Thymus (tissue), 11 donors: ENCODE data around the gene XXYLT1. TPM values are rescaled to one million over a fixed set of nuclear protein-coding genes. Genes with fewer than 3 reads are reported as not detected.
A peak's percentile ranks its signal among the peaks of the same experiment; 100 is the strongest.

ENCODE experiments used
- DNase-seq, 9 donors: peaks; one replicate each; pipeline ENCODE4 v3.0.0-alpha.2; 2013; ENCODE audit warnings: low spot score in 9 of 9, low read depth in 6 of 9, missing footprints in 1 of 9
- H3K27ac ChIP-seq, 2 donors: one replicate each; pipeline ENCODE4 v1.5.1; 2013; ENCODE audit warnings: control low read depth in 1 of 2, low read depth in 1 of 2, low read length in 1 of 2, mild to moderate bottlenecking in 1 of 2, moderate library complexity in 1 of 2
- H3K27me3 ChIP-seq, 2 donors: one replicate each; pipeline ENCODE4 v1.5.1; 2013; ENCODE audit warnings: low read length in 1 of 2; ENCODE audit not compliant: control insufficient read depth in 2 of 2, insufficient read depth in 1 of 2
- H3K36me3 ChIP-seq, 2 donors: one replicate each; pipeline ENCODE4 v1.5.1; 2013; ENCODE audit warnings: low read length in 1 of 2, mild to moderate bottlenecking in 1 of 2, moderate library complexity in 1 of 2; ENCODE audit not compliant: control insufficient read depth in 2 of 2, insufficient read depth in 2 of 2
- H3K4me1 ChIP-seq, 2 donors: one replicate each; pipeline ENCODE4 v1.5.1; 2013; ENCODE audit warnings: low read length in 2 of 2; ENCODE audit not compliant: control insufficient read depth in 2 of 2, insufficient read depth in 2 of 2
- H3K4me3 ChIP-seq, 2 donors: one replicate each; pipeline ENCODE4 v1.5.1; 2013; ENCODE audit warnings: low read length in 2 of 2, control low read depth in 1 of 2, mild to moderate bottlenecking in 1 of 2
- H3K9me3 ChIP-seq, 2 donors: one replicate each; pipeline ENCODE4 v1.5.1; 2013; ENCODE audit warnings: low read length in 1 of 2, mild to moderate bottlenecking in 1 of 2; ENCODE audit not compliant: control insufficient read depth in 2 of 2, insufficient read depth in 1 of 2
- WGBS: extraction: QIAGEN DNeasy Blood & Tissue Kit; methylation state at CpG from one replicate; pipeline ENCODE4 v1.1.7; 2013; 5-methylcytosine and 5-hydroxymethylcytosine counted together
- polyA plus RNA-seq: library from polyadenylated mRNA; stranded (reverse); fragments of 200-250 nt; gene quantifications from one replicate; pipeline ENCODE4 v1.2.3, GENCODE V29; 2013
- total RNA-seq: library from RNA; stranded (reverse); fragments of 120-200 nt; gene quantifications from one replicate; pipeline ENCODE4 v1.2.4, GENCODE V29; 2013
- donor health status: healthy.

The XXYLT1 gene
- total and polyA plus RNA-seq, 2 donors = 5.8 to 12.3 TPM

GRCh38 chr3:195181741-195182469, 89.1 kb downstream of the XXYLT1 start:
- no peak overlapping the region for H3K27ac ChIP-seq
- 96% methylated on average over 7 of the region's 7 CpGs for WGBS

DNA sequence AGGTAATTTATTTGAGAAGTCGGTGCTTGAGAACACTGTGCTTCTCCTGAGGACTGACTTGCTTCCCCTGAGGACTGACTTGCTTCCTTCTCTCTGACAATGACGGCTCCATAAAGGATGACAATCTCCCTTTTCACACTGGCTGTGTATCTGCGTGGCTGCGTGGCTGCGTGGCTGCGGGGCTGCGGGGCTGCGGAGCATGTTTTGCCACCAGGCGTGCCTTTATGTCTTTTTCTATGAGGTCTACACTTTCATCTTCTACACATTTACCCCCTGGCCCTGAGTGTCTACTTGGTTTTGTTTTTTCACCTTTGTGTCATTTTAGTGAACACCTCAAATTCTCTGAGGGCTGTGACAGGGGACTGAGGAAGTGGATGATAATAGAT, 89.9 kb downstream of the XXYLT1 start:
- Histone ChIP-seq H3K4me1 (peaks cover 0 to 54% of the 10 kb centered on the region in 2 donors), H3K4me3 (no peak overlapping the region), H3K36me3 (no peaks in the 10 kb centered on the region), H3K9me3 (no peaks in the 10 kb centered on the region), H3K27me3 (no peaks in the 10 kb centered on the region), H3K27ac (no peak overlapping the region)
- no peak for DNase-seq
- 98% methylated on average over 9 of the region's 9 CpGs for WGBS

More at GRCh38 chr3:195181741-195182469, 89.1 kb downstream of the XXYLT1 start:
- H3K4me3 ChIP-seq = no peak overlapping the region
- no peak for DNase-seq
- no peaks in the 10 kb centered on the region for H3K36me3 ChIP-seq
- no peaks in the 10 kb centered on the region for H3K9me3 ChIP-seq
- peaks cover 0 to 62% of the 10 kb centered on the region in 2 donors for H3K4me1 ChIP-seq
- H3K27me3 ChIP-seq = no peaks in the 10 kb centered on the region

DNA sequence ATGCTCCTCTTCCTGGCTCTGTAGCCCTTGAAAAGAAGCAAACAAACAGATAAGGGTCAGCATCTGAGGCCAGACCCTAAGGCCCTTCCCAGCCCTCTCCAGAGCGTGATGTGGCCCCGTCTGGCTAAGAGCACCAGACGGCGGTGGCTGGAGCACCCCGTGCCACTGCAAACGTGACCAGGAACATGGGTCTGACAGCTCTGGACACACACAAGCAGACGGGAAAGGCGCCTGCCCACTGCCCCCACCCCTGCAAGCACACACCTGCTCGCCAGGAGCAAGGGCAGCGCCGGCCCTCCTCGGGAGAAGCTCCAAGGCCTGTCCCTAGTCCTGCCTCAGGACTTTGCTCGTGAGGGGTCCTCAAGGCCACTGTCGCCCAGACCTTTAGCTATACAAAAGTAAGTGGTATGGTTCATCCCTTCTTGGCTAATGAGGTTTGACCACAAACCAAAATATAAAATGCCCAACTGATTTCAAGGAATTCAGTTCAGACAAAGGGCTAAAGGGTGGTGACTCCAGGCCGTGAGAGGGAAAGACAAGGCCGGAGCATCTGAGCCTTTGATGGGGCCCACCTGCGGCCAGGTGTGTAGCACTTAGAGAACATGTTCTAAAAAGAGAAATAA, 90.4 kb downstream of the XXYLT1 start:
- Histone ChIP-seq H3K27me3 (no peaks in the 10 kb centered on the region), H3K4me3 (no peak overlapping the region), H3K36me3 (no peaks in the 10 kb centered on the region), H3K9me3 (no peaks in the 10 kb centered on the region), H3K4me1 (peaks cover 0 to 49% of the 10 kb centered on the region in 2 donors), H3K27ac (peak overlapping the region in 1 of 2 donors; percentile 23)
- no peak for DNase-seq
- WGBS = 93% methylated on average over 17 of the region's 17 CpGs

DNA sequence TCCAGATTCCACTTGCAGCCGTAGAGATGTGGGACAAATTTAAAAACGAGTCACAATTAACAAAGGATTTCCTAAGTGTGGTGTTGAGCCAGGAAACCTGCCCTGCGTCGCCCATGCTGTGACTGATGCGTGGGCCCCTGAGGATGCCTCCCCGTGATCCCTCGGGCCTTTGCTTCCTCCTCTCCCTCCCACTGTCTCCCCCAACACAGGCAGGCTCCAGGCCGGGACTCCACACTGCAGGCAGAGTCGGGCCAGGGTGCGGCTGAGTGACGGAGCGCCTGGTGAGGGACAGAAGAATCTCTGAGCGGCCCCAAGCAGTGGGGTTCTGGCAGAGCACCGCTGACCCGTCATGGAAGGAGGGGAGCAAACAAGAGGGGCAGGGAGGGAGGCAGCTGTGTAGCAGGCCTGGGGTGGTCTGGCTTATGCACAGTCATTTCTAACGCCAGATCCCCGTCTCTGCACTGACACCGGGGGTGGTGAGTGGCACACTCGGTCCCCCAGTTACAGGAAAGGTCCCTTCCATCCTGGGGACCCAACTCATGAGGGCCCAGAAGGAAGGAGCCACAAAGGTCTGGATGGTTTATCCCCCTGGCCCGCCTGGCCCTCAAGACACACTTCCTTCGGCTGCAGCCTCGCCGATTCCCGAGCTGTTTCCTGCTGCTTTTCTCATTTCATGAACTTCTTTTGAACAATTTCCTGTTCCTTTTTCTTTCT, 91.0 kb downstream of the XXYLT1 start:
- Histone ChIP-seq H3K27me3 (no peaks in the 10 kb centered on the region), H3K27ac (peak overlapping the region in 1 of 2 donors; percentile 41), H3K36me3 (no peaks in the 10 kb centered on the region), H3K9me3 (no peaks in the 10 kb centered on the region), H3K4me3 (no peak overlapping the region), H3K4me1 (peaks cover 0 to 47% of the 10 kb centered on the region in 2 donors)
- DNase-seq = no peak
- 78% methylated on average over 24 of the region's 24 CpGs for WGBS

GRCh38 chr3:195178124-195178910, 92.6 kb downstream of the XXYLT1 start:
- Histone ChIP-seq H3K4me3 (no peak overlapping the region), H3K4me1 (peaks cover 0 to 42% of the 10 kb centered on the region in 2 donors), H3K36me3 (no peaks in the 10 kb centered on the region), H3K27ac (peak overlapping the region in 1 of 2 donors; percentile 27), H3K9me3 (no peaks in the 10 kb centered on the region), H3K27me3 (no peaks in the 10 kb centered on the region)
- DNase-seq = no peak
- WGBS = 55% methylated on average over 17 of the region's 17 CpGs

GRCh38 chr3:195177422-195178123, 93.4 kb downstream of the XXYLT1 start:
- Histone ChIP-seq H3K27me3 (no peaks in the 10 kb centered on the region), H3K36me3 (no peaks in the 10 kb centered on the region), H3K4me1 (peaks cover 0 to 44% of the 10 kb centered on the region in 2 donors), H3K4me3 (no peak overlapping the region), H3K9me3 (no peaks in the 10 kb centered on the region), H3K27ac (no peak overlapping the region)
- WGBS = 94% methylated on average over 6 of the region's 6 CpGs
- DNase-seq = no peak

- Histone ChIP-seq H3K27me3 (no peaks in the 10 kb centered on the region), H3K4me1 (peaks cover 0 to 43% of the 10 kb centered on the region in 2 donors), H3K9me3 (no peaks in the 10 kb centered on the region), H3K27ac (no peak overlapping the region), H3K36me3 (no peaks in the 10 kb centered on the region), H3K4me3 (no peak overlapping the region)
- WGBS = 97% methylated on average over 12 of the region's 12 CpGs
- no peak for DNase-seq
Measured at GRCh38 chr3:195176776-195177175, 94.2 kb downstream of the XXYLT1 start.

DNA sequence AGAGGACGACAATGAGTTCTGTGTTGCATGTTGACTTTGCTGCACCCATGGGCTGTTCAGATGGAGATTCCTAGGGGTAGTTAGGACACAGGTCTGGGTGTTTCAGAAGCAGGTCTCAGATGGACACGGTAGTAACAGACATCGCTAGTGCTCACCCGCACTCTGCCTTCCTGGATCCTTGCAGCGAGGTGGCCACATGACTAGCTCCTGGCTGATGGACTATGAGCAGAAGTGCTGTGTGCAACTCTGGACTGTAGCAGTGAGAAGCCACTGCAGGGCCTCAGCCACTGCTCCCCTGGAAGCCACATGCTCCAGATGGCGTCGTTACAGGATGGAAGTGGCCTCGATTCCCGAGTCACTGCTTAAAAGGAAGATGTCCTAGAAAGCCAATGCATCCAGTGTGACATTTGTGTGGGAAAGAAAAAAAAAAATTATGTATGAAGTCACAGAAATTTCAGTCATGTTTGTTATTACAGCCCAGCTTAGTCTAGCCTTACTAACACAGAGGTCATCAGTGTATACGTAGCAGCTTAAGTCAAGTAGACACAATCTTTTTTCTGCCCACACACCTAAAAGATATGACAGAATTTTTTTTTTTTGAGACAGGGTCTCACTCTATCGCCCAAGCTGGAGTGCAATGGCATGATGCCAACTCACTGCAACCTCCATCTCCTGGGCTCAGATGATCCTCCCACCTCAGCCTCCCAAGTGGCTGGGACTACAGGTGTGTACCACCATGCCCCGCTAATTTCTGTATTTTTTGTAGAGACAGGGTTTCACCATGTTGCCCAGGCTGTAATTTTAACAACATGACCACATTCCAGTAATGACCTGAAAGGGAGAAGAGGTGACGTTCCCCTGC, 95.3 kb downstream of the XXYLT1 start:
- peaks cover 0 to 35% of the 10 kb centered on the region in 2 donors for H3K4me1 ChIP-seq
- WGBS = 98% methylated on average over 13 of the region's 13 CpGs

More for the DNA sequence above, 95.3 kb downstream of the XXYLT1 start:
- H3K4me3 ChIP-seq = no peak overlapping the region
- H3K36me3 ChIP-seq = no peaks in the 10 kb centered on the region
- no peak for DNase-seq
- no peak overlapping the region for H3K27ac ChIP-seq
- no peaks in the 10 kb centered on the region for H3K9me3 ChIP-seq
- H3K27me3 ChIP-seq = no peaks in the 10 kb centered on the region
